NT2/D1 (cell line): ENCODE results near the gene TNFAIP8.
A peak's percentile ranks its signal among the peaks of the same experiment; 100 is the strongest.

Source experiments
- DNase-seq: peaks from one replicate; pipeline ENCODE4 v3.0.0-alpha.2; 2011; ENCODE audit warnings: low read depth, low spot score
- H3K27me3 ChIP-seq: 2 replicates; pipeline ENCODE4 v1.6.0; 2011; ENCODE audit warnings: mild to moderate bottlenecking; ENCODE audit not compliant: insufficient read length, insufficient read depth
- H3K36me3 ChIP-seq: 2 replicates; pipeline ENCODE4 v1.6.1; 2011; ENCODE audit warnings: mild to moderate bottlenecking, low read length, mixed read lengths; ENCODE audit not compliant: insufficient read depth, insufficient read length
- H3K4me1 ChIP-seq: 2 replicates; pipeline ENCODE4 v1.5.1; 2011; ENCODE audit not compliant: insufficient read depth, insufficient read length
- H3K4me3 ChIP-seq: 2 replicates; pipeline ENCODE4 v1.5.1; 2011; ENCODE audit warnings: low read depth; ENCODE audit not compliant: insufficient read length
- H3K9ac ChIP-seq: 2 replicates; pipeline ENCODE4 v1.6.0; 2011; ENCODE audit warnings: low read depth; ENCODE audit not compliant: insufficient read length
- H3K9me3 ChIP-seq: 2 replicates; pipeline ENCODE4 v1.5.1; 2011; ENCODE audit warnings: mild to moderate bottlenecking, low read length; ENCODE audit not compliant: insufficient read depth
- SUZ12 ChIP-seq: IDR thresholded peaks from 2 replicates; pipeline ENCODE4 v1.6.1; 2011; ENCODE audit not compliant: insufficient read length, insufficient read depth; ENCODE audit errors: extremely low read depth
- YY1 ChIP-seq: IDR thresholded peaks from 2 replicates; pipeline ENCODE4 v1.6.1; 2011; ENCODE audit not compliant: insufficient read length, insufficient read depth
- ZNF274 ChIP-seq: IDR thresholded peaks from 2 replicates; pipeline ENCODE4 v1.6.1; 2011; ENCODE audit warnings: mild to moderate bottlenecking, low read depth, low read length

TNFAIP8 gene

GRCh38 chr5:119396030-119396664, 40.3 kb downstream of the TNFAIP8 start:
- Histone ChIP-seq H3K4me3 (no peak overlapping the region), H3K9me3 (no peaks in the 10 kb centered on the region), H3K27me3 (no peaks in the 10 kb centered on the region), H3K36me3 (peaks cover 11% of the 10 kb centered on the region), H3K4me1 (no peaks in the 10 kb centered on the region), H3K9ac (no peak overlapping the region)
- TF ChIP-seq SUZ12 = no peak
- no peak for TF ChIP-seq ZNF274
- no peak for TF ChIP-seq YY1
- DNase-seq = no peak

DNA sequence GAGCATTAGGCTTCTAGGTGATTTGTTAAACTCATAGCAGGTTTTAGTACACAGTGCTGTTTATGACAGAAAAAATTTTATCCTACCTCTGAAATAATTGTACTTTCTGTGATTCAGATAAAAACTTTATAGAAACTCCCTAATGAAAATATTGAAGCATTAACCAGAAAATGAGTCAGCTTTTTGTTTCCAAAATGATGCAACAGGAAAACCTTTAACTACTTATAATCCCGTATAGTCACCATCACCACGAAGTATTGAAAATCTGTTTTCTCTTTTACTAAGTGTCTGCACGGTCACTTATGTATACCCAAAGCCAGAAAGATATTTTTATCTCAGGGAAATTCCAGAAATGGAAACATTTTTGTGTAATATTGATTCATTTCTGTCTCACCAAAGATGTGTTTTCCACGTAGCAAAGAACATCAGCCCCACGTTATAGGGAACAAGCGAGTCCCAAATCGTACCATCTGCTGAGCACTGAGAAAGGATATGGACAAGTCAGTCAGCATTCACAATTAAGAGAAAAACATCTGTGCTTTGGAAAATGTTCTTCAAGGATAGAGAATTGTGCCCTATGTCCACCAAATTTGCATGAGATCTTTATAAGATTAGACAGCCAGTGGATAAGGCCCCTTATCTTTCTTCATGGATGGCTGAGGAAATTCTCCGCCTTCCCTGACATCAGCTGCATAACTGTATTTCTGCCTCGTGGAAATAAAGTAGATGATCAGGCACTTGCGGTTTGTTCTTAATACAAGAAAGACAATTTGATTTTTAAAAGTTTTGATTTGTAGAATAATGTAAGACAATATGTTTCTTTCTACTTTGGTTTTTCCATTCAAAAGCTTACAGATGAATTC, 41.9 kb downstream of the TNFAIP8 start:
- Histone ChIP-seq H3K27me3 (no peaks in the 10 kb centered on the region), H3K9ac (no peak overlapping the region), H3K36me3 (peaks cover 10% of the 10 kb centered on the region), H3K4me1 (no peaks in the 10 kb centered on the region), H3K9me3 (no peaks in the 10 kb centered on the region), H3K4me3 (no peak overlapping the region)
- no peak for TF ChIP-seq YY1
- TF ChIP-seq SUZ12 = no peak
- no peak for TF ChIP-seq ZNF274
- DNase-seq = no peak

GRCh38 chr5:119398727-119399466, 43.1 kb downstream of the TNFAIP8 start:
- no peaks in the 10 kb centered on the region for H3K27me3 ChIP-seq

GRCh38 chr5:119400245-119400644, 44.4 kb downstream of the TNFAIP8 start:
- no peaks in the 10 kb centered on the region for H3K4me1 ChIP-seq
- no peak for DNase-seq
- no peaks in the 10 kb centered on the region for H3K36me3 ChIP-seq
- no peak overlapping the region for H3K9ac ChIP-seq
- no peaks in the 10 kb centered on the region for H3K27me3 ChIP-seq
- H3K4me3 ChIP-seq = no peak overlapping the region
- no peaks in the 10 kb centered on the region for H3K9me3 ChIP-seq
- no peak for TF ChIP-seq YY1
- no peak for TF ChIP-seq SUZ12
- TF ChIP-seq ZNF274 = no peak

More at GRCh38 chr5:119398727-119399466, 43.1 kb downstream of the TNFAIP8 start:
- no peaks in the 10 kb centered on the region for H3K9me3 ChIP-seq
- H3K4me3 ChIP-seq = no peak overlapping the region
- TF ChIP-seq SUZ12 = no peak
- no peak for TF ChIP-seq YY1
- no peak for TF ChIP-seq ZNF274
- H3K9ac ChIP-seq = no peak overlapping the region
- DNase-seq = no peak
- no peaks in the 10 kb centered on the region for H3K36me3 ChIP-seq
- H3K4me1 ChIP-seq = no peaks in the 10 kb centered on the region

DNA sequence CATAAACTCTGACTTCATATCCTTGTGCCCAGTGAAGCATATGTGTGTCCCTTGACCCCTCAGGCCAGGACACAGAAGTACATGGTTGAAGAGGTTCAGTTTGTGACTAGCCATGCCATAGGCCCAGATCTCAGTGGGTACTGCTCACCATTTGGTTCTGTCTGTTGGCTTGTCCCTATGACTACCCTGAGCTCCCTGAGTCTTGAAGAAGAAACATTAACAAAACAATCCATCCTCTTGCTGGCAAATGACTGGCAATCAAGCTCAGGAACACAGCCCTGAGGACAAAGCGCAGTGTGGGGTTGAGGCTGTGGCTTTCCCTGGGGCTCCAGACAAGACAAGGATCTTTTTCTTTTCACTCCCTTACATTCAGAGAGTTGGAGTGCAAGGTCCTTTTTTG, 46.3 kb downstream of the TNFAIP8 start:
- DNase-seq = peak; percentile 47
- Histone ChIP-seq H3K36me3 (no peaks in the 10 kb centered on the region), H3K4me1 (peaks cover 3% of the 10 kb centered on the region), H3K4me3 (no peak overlapping the region), H3K27me3 (no peaks in the 10 kb centered on the region), H3K9me3 (no peaks in the 10 kb centered on the region), H3K9ac (no peak overlapping the region)
- no peak for TF ChIP-seq ZNF274
- TF ChIP-seq SUZ12 = no peak
- no peak for TF ChIP-seq YY1

GRCh38 chr5:119402555-119402954, 46.7 kb downstream of the TNFAIP8 start:
- TF ChIP-seq ZNF274 (no peak), SUZ12 (no peak), YY1 (no peak)
- H3K9me3 ChIP-seq = no peaks in the 10 kb centered on the region
- H3K9ac ChIP-seq = no peak overlapping the region
- H3K4me3 ChIP-seq = no peak overlapping the region
- DNase-seq = no peak
- no peaks in the 10 kb centered on the region for H3K27me3 ChIP-seq
- H3K4me1 ChIP-seq = peaks cover 3% of the 10 kb centered on the region
- no peaks in the 10 kb centered on the region for H3K36me3 ChIP-seq
